ENCODE measurements around the gene NKD1.

Gene NKD1

GRCh38 chr16:50581845-50582244 is 33.6 kb downstream of the NKD1 start:
- no peak for DNase-seq

- no peak for DNase-seq
Measured at GRCh38 chr16:50583211-50583610, 35.0 kb downstream of the NKD1 start.

GRCh38 chr16:50584033-50584722 is 36.0 kb downstream of the NKD1 start:
- DNase-seq: no peak

- DNase-seq: no peak
Measured at GRCh38 chr16:50585331-50585776, 37.2 kb downstream of the NKD1 start.

GRCh38 chr16:50587543-50587942 is 39.3 kb downstream of the NKD1 start:
- no peak for DNase-seq

GRCh38 chr16:50588276-50588675 is 40.1 kb downstream of the NKD1 start:
- no peak for DNase-seq

- DNase-seq: no peak
Measured at GRCh38 chr16:50591209-50591608, 43.0 kb downstream of the NKD1 start.

GRCh38 chr16:50591800-50592771 is 43.9 kb downstream of the NKD1 start:
- DNase-seq: no peak

- no peak for DNase-seq
Measured at GRCh38 chr16:50592996-50593395, 44.8 kb downstream of the NKD1 start.

- no peak for DNase-seq
Measured at GRCh38 chr16:50593410-50594150, 45.4 kb downstream of the NKD1 start.

- DNase-seq: no peak
Measured at GRCh38 chr16:50594308-50595260, 46.4 kb downstream of the NKD1 start.

- no peak for DNase-seq
Measured at GRCh38 chr16:50595859-50596258, 47.7 kb downstream of the NKD1 start.

- no peak for DNase-seq
Measured at GRCh38 chr16:50596762-50597450, 48.7 kb downstream of the NKD1 start.

GRCh38 chr16:50597563-50598255 is 49.5 kb downstream of the NKD1 start:
- DNase-seq: no peak

GRCh38 chr16:50598256-50598894 is 50.2 kb downstream of the NKD1 start:
- DNase-seq: no peak

- DNase-seq: no peak
Measured at GRCh38 chr16:50598936-50599361, 50.8 kb downstream of the NKD1 start.

GRCh38 chr16:50599494-50599893 is 51.3 kb downstream of the NKD1 start:
- DNase-seq: no peak

- peak; percentile 81 for DNase-seq
Measured at GRCh38 chr16:50600582-50601283, 52.5 kb downstream of the NKD1 start.

GRCh38 chr16:50601341-50601740 is 53.1 kb downstream of the NKD1 start:
- DNase-seq: no peak

- no peak for DNase-seq
Measured at GRCh38 chr16:50602126-50602525, 53.9 kb downstream of the NKD1 start.
